ENCODE results near the gene IPO9. TPM values are rescaled to one million over a fixed set of nuclear protein-coding genes. Genes with fewer than 3 reads are reported as not detected.

The IPO9 gene
- polyA plus RNA-seq, 1 donor (not counting 4 experiments of a cell fraction or from before 2014, with no cell fraction given): 38.9 TPM

DNA sequence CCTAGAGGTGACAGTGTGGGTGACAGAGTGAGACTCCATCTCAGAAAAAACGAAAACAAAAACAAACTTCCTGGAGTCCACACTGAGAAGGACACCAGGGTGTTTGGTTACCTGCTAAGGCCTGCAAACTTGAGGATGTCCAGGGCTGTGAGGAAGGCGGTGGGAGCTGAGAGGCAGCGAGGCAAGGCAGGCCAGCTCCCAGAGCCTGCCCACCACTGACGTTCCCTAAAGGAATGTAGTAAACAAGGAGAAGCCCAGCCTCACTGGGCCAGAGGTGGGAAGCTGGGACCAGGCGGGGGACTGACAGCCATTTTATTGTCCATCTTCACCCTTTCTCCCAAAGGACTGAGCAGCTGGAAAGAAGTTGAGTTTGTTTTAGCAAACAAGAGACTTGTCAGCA, 83.9 kb downstream of the IPO9 start:
- Histone ChIP-seq H3K9ac (ENCODE audit: control insufficient read depth, extremely low read depth, insufficient read depth, low read length) (no peak overlapping the region), H3K9me3 (ENCODE audit: control insufficient read depth, low read depth, low read length) (no peaks in the 10 kb centered on the region), H3K4me2 (ENCODE audit: control insufficient read depth, extremely low read depth, insufficient read depth, low read depth, low read length) (no peak overlapping the region), H3K36me3 (ENCODE audit: control insufficient read depth in 2 of 2, extremely low read depth in 1 of 2, insufficient read depth in 2 of 2, low read length in 2 of 2) (no peaks in the 10 kb centered on the region), H3K27me3 (ENCODE audit: control insufficient read depth, extremely low read depth, insufficient read depth, low read length) (no peaks in the 10 kb centered on the region), H3K79me2 (ENCODE audit: control insufficient read depth, insufficient read depth, low read length) (no peaks in the 10 kb centered on the region), H3K27ac (ENCODE audit: control insufficient read depth, insufficient read depth, low read length) (no peak overlapping the region), H2AFZ (ENCODE audit: control insufficient read depth, low read length) (no peak overlapping the region), H3K4me3 (ENCODE audit: control insufficient read depth in 2 of 3, extremely low read depth in 1 of 3, insufficient read depth in 2 of 3, low read depth in 1 of 3, low read length in 3 of 3) (no peak overlapping the region), H3K9me1 (ENCODE audit: control insufficient read depth, extremely low read depth, insufficient read depth, low read length) (no peaks in the 10 kb centered on the region), H4K20me1 (ENCODE audit: control insufficient read depth, extremely low read depth, insufficient read depth, low read length) (no peaks in the 10 kb centered on the region), H3K4me1 (ENCODE audit: control insufficient read depth, extremely low read depth, insufficient read depth, low read length) (peaks cover 9% of the 10 kb centered on the region)
- dilution Hi-C loops (cut with MboI; ENCODE audit: extremely low pct_ligation_motif_present, low sequenced_read_pairs): no loop called here
- FAIRE-seq (no peak), DNase-seq (ENCODE audit: low read depth, low spot score) (no peak)
- TF ChIP-seq, protein P1, sequence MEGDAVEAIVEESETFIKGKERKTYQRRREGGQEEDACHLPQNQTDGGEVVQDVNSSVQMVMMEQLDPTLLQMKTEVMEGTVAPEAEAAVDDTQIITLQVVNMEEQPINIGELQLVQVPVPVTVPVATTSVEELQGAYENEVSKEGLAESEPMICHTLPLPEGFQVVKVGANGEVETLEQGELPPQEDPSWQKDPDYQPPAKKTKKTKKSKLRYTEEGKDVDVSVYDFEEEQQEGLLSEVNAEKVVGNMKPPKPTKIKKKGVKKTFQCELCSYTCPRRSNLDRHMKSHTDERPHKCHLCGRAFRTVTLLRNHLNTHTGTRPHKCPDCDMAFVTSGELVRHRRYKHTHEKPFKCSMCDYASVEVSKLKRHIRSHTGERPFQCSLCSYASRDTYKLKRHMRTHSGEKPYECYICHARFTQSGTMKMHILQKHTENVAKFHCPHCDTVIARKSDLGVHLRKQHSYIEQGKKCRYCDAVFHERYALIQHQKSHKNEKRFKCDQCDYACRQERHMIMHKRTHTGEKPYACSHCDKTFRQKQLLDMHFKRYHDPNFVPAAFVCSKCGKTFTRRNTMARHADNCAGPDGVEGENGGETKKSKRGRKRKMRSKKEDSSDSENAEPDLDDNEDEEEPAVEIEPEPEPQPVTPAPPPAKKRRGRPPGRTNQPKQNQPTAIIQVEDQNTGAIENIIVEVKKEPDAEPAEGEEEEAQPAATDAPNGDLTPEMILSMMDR (optimal IDR thresholded peaks at IDR 0.05 in 1 of 3, IDR thresholded peaks at IDR 0.05 in 1 of 3, conservative IDR thresholded peaks at IDR 0.05 in 1 of 3; ENCODE audit: extremely low read depth in 1 of 3, insufficient read depth in 2 of 3, low read length in 3 of 3): no peak
- TF ChIP-seq EZH2 (IDR thresholded peaks at IDR 0.05; ENCODE audit: low read length): no peak

DNA sequence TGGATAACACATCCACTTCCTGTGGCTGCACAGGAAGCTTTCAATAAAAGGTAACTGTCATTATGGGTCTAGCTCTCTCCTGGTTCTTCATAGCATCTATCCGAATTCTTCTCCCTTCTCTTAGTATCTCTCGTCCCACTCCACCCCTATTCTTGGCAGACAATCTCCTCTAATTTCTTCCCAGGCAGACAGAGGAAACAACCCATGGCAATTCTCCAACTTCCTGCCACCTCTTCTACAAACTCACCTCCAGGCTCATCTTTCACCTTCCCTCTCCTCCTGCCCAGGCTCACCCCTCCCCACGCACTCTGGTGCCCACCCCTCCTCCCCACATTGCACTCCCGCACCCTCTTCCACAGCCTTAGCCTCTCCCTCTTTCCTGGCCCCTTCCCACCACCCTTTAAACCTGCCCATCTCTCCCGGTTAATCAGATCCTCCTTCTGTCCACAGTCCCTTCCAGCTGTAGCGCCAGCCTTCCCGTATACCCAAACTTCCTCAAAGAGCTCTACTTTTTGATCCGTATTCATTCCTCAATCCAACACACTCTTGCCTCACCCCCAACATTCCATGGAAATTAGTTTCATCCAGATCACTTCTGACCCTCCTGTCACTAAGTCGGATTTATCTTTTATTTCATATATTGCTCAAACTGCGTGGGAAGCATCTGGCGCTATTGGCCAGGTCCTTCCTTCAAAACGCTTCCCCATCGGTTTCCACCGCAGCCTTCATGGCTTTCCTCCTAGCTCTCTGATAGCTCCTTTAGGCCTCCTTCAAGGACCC, 85.7 kb downstream of the IPO9 start:
- no peak for TF ChIP-seq EZH2 (IDR thresholded peaks at IDR 0.05; ENCODE audit: low read length)
- TF ChIP-seq, protein P1 (optimal IDR thresholded peaks at IDR 0.05 in 1 of 3, IDR thresholded peaks at IDR 0.05 in 1 of 3, conservative IDR thresholded peaks at IDR 0.05 in 1 of 3; ENCODE audit: extremely low read depth in 1 of 3, insufficient read depth in 2 of 3, low read length in 3 of 3): no peak

More for the DNA sequence above, 85.7 kb downstream of the IPO9 start:
- H3K27me3 ChIP-seq (ENCODE audit: control insufficient read depth, extremely low read depth, insufficient read depth, low read length): no peaks in the 10 kb centered on the region
- H3K9me1 ChIP-seq (ENCODE audit: control insufficient read depth, extremely low read depth, insufficient read depth, low read length): no peaks in the 10 kb centered on the region
- H3K9ac ChIP-seq (ENCODE audit: control insufficient read depth, extremely low read depth, insufficient read depth, low read length): no peak overlapping the region
- H3K4me1 ChIP-seq (ENCODE audit: control insufficient read depth, extremely low read depth, insufficient read depth, low read length): peaks cover 9% of the 10 kb centered on the region
- dilution Hi-C loops (cut with MboI; ENCODE audit: extremely low pct_ligation_motif_present, low sequenced_read_pairs): no loop called here
- no peak overlapping the region for H2AFZ ChIP-seq (ENCODE audit: control insufficient read depth, low read length)
- no peak overlapping the region for H3K4me3 ChIP-seq (ENCODE audit: control insufficient read depth in 2 of 3, extremely low read depth in 1 of 3, insufficient read depth in 2 of 3, low read depth in 1 of 3, low read length in 3 of 3)
- H3K79me2 ChIP-seq (ENCODE audit: control insufficient read depth, insufficient read depth, low read length): no peaks in the 10 kb centered on the region
- DNase-seq (ENCODE audit: low read depth, low spot score) (no peak), FAIRE-seq (no peak)
- no peak overlapping the region for H3K4me2 ChIP-seq (ENCODE audit: control insufficient read depth, extremely low read depth, insufficient read depth, low read depth, low read length)
- H3K27ac ChIP-seq (ENCODE audit: control insufficient read depth, insufficient read depth, low read length): no peak overlapping the region
- no peaks in the 10 kb centered on the region for H3K9me3 ChIP-seq (ENCODE audit: control insufficient read depth, low read depth, low read length)
- no peaks in the 10 kb centered on the region for H4K20me1 ChIP-seq (ENCODE audit: control insufficient read depth, extremely low read depth, insufficient read depth, low read length)
- H3K36me3 ChIP-seq (ENCODE audit: control insufficient read depth in 2 of 2, extremely low read depth in 1 of 2, insufficient read depth in 2 of 2, low read length in 2 of 2): no peaks in the 10 kb centered on the region
